CD4-positive, alpha-beta memory T cell (primary cell): ENCODE results near the gene SCFD2. TPM values are rescaled to one million over a fixed set of nuclear protein-coding genes. Genes with fewer than 3 reads are reported as not detected.
A peak's percentile ranks its signal among the peaks of the same experiment; 100 is the strongest.

Experiments used
- CTCF ChIA-PET: fragments of 350-600 bp; sonication (Branson Sonifier 250); formaldehyde crosslinking; loops from one replicate; lab custom pipeline; 2021; ENCODE audit warnings: inconsistent platforms; ENCODE audit not compliant: partially characterized antibody; lab: Charles Lee
- POLR2A ChIA-PET: fragments of 350-600 bp; sonication (Branson Sonifier 250); formaldehyde crosslinking; loops from one replicate; lab custom pipeline; 2021; ENCODE audit not compliant: partially characterized antibody; lab: Charles Lee
- DNase-seq, 5 donors: peaks; one replicate each; pipeline versions ENCODE4 v3.0.0 to v3.0.0-alpha.2; 2020 to 2022; ENCODE audit warnings: mixed read lengths in 1 of 5
- H3K27ac ChIP-seq: one replicate; pipeline ENCODE4 v1.7.0; 2013; ENCODE audit warnings: low read depth, low read length
- H3K27me3 ChIP-seq: 2 replicates; pipeline ENCODE4 v1.7.0; 2013; ENCODE audit warnings: mild to moderate bottlenecking, low read length, moderate library complexity; ENCODE audit not compliant: insufficient read depth
- H3K36me3 ChIP-seq: 2 replicates; pipeline ENCODE4 v1.7.0; 2013; ENCODE audit warnings: mild to moderate bottlenecking, low read length, moderate library complexity; ENCODE audit not compliant: insufficient read depth
- H3K4me1 ChIP-seq: 2 replicates; pipeline ENCODE4 v1.7.0; 2013; ENCODE audit warnings: mild to moderate bottlenecking, low read length, moderate library complexity; ENCODE audit not compliant: insufficient read depth
- H3K4me3 ChIP-seq, 2 donors: one replicate each; pipeline ENCODE4 v1.7.0; 2013; ENCODE audit warnings: low read length in 2 of 2, mild to moderate bottlenecking in 1 of 2
- H3K9me3 ChIP-seq, 2 donors: one replicate each; pipeline ENCODE4 v1.7.0; 2013; ENCODE audit warnings: low read length in 2 of 2, control low read depth in 1 of 2; ENCODE audit not compliant: control insufficient read depth in 1 of 2
- H3K27ac Mint-ChIP-seq, 7 donors: one replicate each; pipeline ENCODE4 v1.8.0; 2020 to 2021; ENCODE audit warnings: mixed read lengths in 7 of 7, mild to moderate bottlenecking in 6 of 7, inconsistent platforms in 3 of 7, moderate library complexity in 3 of 7
- H3K27me3 Mint-ChIP-seq, 2 donors: one replicate each; pipeline ENCODE4 v1.8.0; 2020 to 2021; ENCODE audit warnings: mixed read lengths in 2 of 2
- H3K36me3 Mint-ChIP-seq, 2 donors: one replicate each; pipeline ENCODE4 v1.8.0; 2020 to 2021; ENCODE audit warnings: mixed read lengths in 2 of 2, inconsistent platforms in 1 of 2, mild to moderate bottlenecking in 1 of 2
- H3K4me1 Mint-ChIP-seq, 4 donors: one replicate each; pipeline ENCODE4 v1.8.0; 2020 to 2021; ENCODE audit warnings: mixed read lengths in 4 of 4, mild to moderate bottlenecking in 1 of 4
- H3K4me3 Mint-ChIP-seq, 8 donors: one replicate each; pipeline ENCODE4 v1.8.0; 2020 to 2021; ENCODE audit warnings: mixed read lengths in 8 of 8, mild to moderate bottlenecking in 7 of 8, moderate library complexity in 6 of 8, inconsistent platforms in 3 of 8
- H3K9me3 Mint-ChIP-seq, 8 donors: one replicate each; pipeline ENCODE4 v1.8.0; 2020 to 2021; ENCODE audit warnings: mixed read lengths in 8 of 8, mild to moderate bottlenecking in 5 of 8, inconsistent platforms in 3 of 8, moderate library complexity in 1 of 8
- intact Hi-C: fragments of 100-400 bp; cut with micrococcal nuclease; formaldehyde crosslinking; loops from one replicate; pipeline ENCODE4 v1.15.1; 2023
- polyA plus RNA-seq, 2 donors: library from polyadenylated mRNA; unstranded; fragments of 300-500 nt; fragmentation: Illumina TruSeq; gene quantifications; one replicate each; pipeline ENCODE4 v1.2.3, GENCODE V29; 2021
- total RNA-seq, 2 experiments: library from RNA; stranded (reverse); gene quantifications; one replicate each; pipeline ENCODE4 v1.2.3, GENCODE V29; 2021

The SCFD2 gene
- total and polyA plus RNA-seq, 4 experiments from 2014 or later: 12.4 to 21.2 (median 13.5) TPM

DNA sequence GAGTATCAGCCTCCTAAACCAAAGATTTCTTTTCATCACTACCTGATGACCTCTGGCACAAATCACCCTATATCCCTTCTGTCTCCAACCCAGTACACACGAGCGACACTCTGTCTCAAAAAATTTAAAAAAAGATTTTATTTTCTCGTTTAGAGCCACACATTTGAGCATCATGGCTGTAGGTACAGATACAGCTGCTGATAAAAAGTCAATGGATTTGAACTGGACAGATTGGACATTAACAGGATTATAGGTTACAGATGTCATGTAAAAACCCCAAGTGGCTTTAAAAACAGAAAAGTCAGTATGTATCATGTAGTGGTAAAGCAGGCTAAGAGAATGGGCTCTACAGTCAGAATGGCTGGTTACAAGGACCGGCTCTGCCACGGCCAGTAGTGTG is 171.1 kb downstream of the SCFD2 start:
- no peaks in the 10 kb centered on the region for H3K36me3 ChIP-seq
- H3K4me1 ChIP-seq: no peaks in the 10 kb centered on the region
- Mint-ChIP-seq H3K4me3 (no peak overlapping the region), H3K9me3 (peaks cover 0 to 2% (median 0%) of the 10 kb centered on the region in 8 donors), H3K27ac (no peak overlapping the region), H3K4me1 (no peaks in the 10 kb centered on the region), H3K27me3 (no peaks in the 10 kb centered on the region), H3K36me3 (peaks cover 0 to under 1% of the 10 kb centered on the region in 2 donors)
- intact Hi-C loops: loop anchor here (5.0 to 10.0 kb wide), 2 partner anchors 220 to 822 kb away; no protein-coding TSS in a partner anchor
- no peaks in the 10 kb centered on the region for H3K9me3 ChIP-seq
- H3K4me3 ChIP-seq: no peak overlapping the region
- DNase-seq: no peak
- H3K27ac ChIP-seq: no peak overlapping the region
- CTCF ChIA-PET: interaction anchor here (1.1 to 3.8 kb wide), 2 partner anchors 1025 to 1039 kb away, joined by 3 to 27 read pairs; no protein-coding TSS in a partner anchor
- H3K27me3 ChIP-seq: no peaks in the 10 kb centered on the region
- POLR2A ChIA-PET: no interaction called here

DNA sequence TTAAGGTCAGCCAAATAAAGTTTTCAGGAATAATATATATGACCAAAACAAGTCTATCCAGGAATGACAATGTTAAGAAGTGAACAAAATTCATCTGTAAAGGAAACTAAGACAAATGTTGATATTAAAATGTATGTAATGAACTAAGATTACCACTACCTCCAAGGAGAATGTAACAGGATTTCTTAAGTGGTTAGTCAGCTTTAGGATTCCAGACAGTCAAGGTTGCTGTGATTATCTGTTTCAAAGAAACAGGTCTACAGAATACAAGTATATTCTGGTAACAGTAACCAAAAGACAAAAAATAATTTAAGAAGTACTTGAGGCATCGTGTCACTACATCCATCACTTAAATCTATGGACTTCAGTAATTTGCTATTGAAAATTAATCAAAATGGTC is 172.8 kb downstream of the SCFD2 start:
- Mint-ChIP-seq H3K9me3 (peaks cover 0 to 2% (median 0%) of the 10 kb centered on the region in 8 donors), H3K27ac (peak overlapping the region in 1 of 7 donors; percentile 25), H3K36me3 (peaks cover 0 to 6% of the 10 kb centered on the region in 2 donors), H3K4me3 (no peak overlapping the region), H3K4me1 (peaks cover 0 to 2% (median 0%) of the 10 kb centered on the region in 4 donors), H3K27me3 (no peaks in the 10 kb centered on the region)
- Histone ChIP-seq H3K9me3 (no peaks in the 10 kb centered on the region), H3K27me3 (no peaks in the 10 kb centered on the region), H3K27ac (no peak overlapping the region), H3K4me3 (no peak overlapping the region), H3K4me1 (no peaks in the 10 kb centered on the region), H3K36me3 (no peaks in the 10 kb centered on the region)
- ChIA-PET POLR2A (no interaction called here), CTCF (no interaction called here)
- DNase-seq: no peak
- intact Hi-C loops: loop anchor here (10.0 kb wide), 1 partner anchor 222 kb away; no protein-coding TSS in a partner anchor

DNA sequence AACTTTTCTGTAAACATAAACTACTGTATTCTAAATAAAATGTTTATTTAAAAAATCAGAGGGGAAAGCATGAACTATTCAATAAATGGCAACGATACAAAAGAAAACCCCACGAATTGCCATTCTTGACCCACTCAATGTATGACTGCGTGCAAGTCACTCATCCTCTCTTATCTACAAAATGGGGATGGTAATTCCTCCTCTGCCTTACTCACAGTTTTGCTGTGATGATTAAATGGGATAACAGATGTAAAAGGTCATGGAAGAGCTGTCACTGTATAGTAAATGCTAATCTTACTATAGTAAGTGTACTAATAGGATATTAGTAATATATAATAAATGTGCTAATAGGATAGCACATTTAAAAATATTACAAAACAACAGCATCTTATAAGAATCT is 173.4 kb downstream of the SCFD2 start:
- Mint-ChIP-seq H3K27ac (no peak overlapping the region), H3K4me3 (no peak overlapping the region), H3K27me3 (no peaks in the 10 kb centered on the region), H3K9me3 (peaks cover 0 to 2% (median 0%) of the 10 kb centered on the region in 8 donors), H3K4me1 (peaks cover 0 to 2% (median 0%) of the 10 kb centered on the region in 4 donors), H3K36me3 (peaks cover 0 to 6% of the 10 kb centered on the region in 2 donors)
- CTCF ChIA-PET: no interaction called here
- H3K27ac ChIP-seq: no peak overlapping the region
- intact Hi-C loops: loop anchor here (10.0 kb wide), 1 partner anchor 222 kb away; no protein-coding TSS in a partner anchor
- no peaks in the 10 kb centered on the region for H3K9me3 ChIP-seq
- no peaks in the 10 kb centered on the region for H3K4me1 ChIP-seq
- no peaks in the 10 kb centered on the region for H3K27me3 ChIP-seq
- DNase-seq: no peak
- POLR2A ChIA-PET: no interaction called here
- H3K36me3 ChIP-seq: no peaks in the 10 kb centered on the region
- H3K4me3 ChIP-seq: no peak overlapping the region

DNA sequence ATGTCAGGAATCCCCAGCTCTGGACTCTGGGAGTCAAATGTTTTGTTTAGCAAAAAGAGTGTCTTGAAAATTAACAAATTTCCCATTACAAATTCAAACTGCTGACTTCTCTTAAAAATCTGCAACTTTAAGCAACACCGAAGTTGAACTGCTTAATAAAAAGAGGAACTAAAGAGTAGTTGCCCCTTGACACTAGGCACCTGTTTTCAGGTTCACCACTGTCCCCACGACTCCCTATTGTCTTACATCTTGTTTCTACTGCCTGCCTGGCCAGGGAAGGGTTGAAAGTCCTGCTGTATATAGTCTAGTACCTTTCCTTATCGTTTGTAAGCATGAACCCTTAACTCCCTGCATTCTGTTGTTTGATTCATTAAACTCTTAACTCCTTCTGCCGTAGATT is 173.9 kb downstream of the SCFD2 start:
- no peak for DNase-seq
- Mint-ChIP-seq H3K27me3 (no peaks in the 10 kb centered on the region), H3K9me3 (peaks cover 0 to 2% (median 0%) of the 10 kb centered on the region in 8 donors), H3K36me3 (peaks cover 0 to 6% of the 10 kb centered on the region in 2 donors), H3K4me3 (no peak overlapping the region), H3K27ac (no peak overlapping the region), H3K4me1 (peaks cover 0 to 2% (median 0%) of the 10 kb centered on the region in 4 donors)
- ChIA-PET CTCF (no interaction called here), POLR2A (no interaction called here)
- intact Hi-C loops: loop anchor here (10.0 kb wide), 1 partner anchor 223 kb away; no protein-coding TSS in a partner anchor
- Histone ChIP-seq H3K27ac (no peak overlapping the region), H3K4me3 (no peak overlapping the region), H3K4me1 (no peaks in the 10 kb centered on the region), H3K9me3 (no peaks in the 10 kb centered on the region), H3K27me3 (no peaks in the 10 kb centered on the region), H3K36me3 (no peaks in the 10 kb centered on the region)

DNA sequence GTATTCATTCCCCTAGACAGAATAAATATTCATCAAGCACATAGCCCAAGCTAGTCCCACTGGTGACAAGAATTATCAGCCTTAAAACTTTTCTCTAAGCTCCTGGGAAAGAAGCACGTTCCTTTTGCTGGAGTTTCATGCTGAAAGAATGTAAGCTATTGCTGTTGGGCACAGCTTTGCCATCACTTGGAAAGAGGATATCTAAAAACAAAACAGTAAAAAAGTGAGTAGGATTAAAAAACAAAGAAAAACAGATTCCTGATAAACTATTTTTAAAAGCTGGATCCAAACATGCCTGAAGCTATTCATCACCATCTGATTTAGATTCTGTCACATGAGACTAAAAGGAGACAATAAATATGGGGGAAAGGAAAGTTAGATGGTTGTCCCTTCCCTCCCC is 176.8 kb downstream of the SCFD2 start:
- Histone ChIP-seq H3K27ac (no peak overlapping the region), H3K9me3 (no peaks in the 10 kb centered on the region), H3K4me1 (no peaks in the 10 kb centered on the region), H3K4me3 (no peak overlapping the region), H3K27me3 (no peaks in the 10 kb centered on the region), H3K36me3 (no peaks in the 10 kb centered on the region)
- intact Hi-C loops: no loop called here
- Mint-ChIP-seq H3K36me3 (peaks cover 10 to 20% of the 10 kb centered on the region in 2 donors), H3K4me3 (no peak overlapping the region), H3K4me1 (peaks cover 0 to 5% (median 0%) of the 10 kb centered on the region in 4 donors), H3K9me3 (peaks cover 0 to 2% (median 0%) of the 10 kb centered on the region in 8 donors), H3K27me3 (no peaks in the 10 kb centered on the region), H3K27ac (no peak overlapping the region)
- POLR2A ChIA-PET: no interaction called here
- CTCF ChIA-PET: interaction anchor here (1.5 to 1.6 kb wide), 2 partner anchors 10 to 1045 kb away, joined by 4 read pairs; no protein-coding TSS in a partner anchor
- DNase-seq: no peak

DNA sequence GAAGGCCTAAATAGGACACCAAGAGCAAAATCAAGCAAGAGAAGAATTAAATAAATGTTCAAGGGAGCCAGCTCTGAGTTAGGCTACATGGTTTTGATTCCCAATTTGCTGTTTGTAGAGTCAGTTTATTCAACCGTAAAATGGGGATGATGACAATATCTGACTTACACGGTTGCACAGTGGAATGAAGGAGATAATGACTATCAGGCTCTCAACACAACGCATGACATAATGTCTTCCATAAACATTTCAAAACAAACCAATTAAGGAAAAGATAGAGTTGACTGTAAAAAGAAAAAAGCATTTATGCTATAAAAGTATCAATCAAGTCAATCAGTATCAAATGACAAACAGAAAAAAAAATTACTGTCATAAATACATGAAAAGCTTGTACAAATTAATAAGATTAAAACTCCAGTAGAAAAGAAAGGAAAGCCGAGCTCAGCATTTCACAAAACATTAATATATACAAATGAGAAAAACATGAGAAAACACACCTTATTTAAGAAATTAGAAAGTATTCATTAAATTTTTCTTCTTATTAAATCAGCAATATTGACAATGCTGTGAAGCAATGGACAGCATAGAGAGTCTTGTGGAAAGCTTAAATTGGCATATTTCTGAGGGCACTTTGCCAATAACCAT is 179.0 kb downstream of the SCFD2 start:
- Histone ChIP-seq H3K36me3 (no peaks in the 10 kb centered on the region), H3K4me3 (no peak overlapping the region), H3K9me3 (no peaks in the 10 kb centered on the region), H3K4me1 (no peaks in the 10 kb centered on the region), H3K27ac (no peak overlapping the region), H3K27me3 (no peaks in the 10 kb centered on the region)
- H3K9me3 Mint-ChIP-seq: peaks cover 0 to 10% (median 5%) of the 10 kb centered on the region in 8 donors
- DNase-seq: no peak
- intact Hi-C loops: no loop called here
- H3K4me3 Mint-ChIP-seq: no peak overlapping the region
- peaks cover 18 to 34% of the 10 kb centered on the region in 2 donors for H3K36me3 Mint-ChIP-seq
- peaks cover 0 to 5% (median 0%) of the 10 kb centered on the region in 4 donors for H3K4me1 Mint-ChIP-seq
- no peak overlapping the region for H3K27ac Mint-ChIP-seq
- H3K27me3 Mint-ChIP-seq: no peaks in the 10 kb centered on the region
- CTCF ChIA-PET: interaction anchor here (0.7 kb wide), 1 partner anchor 1046 kb away, joined by 3 read pairs; no protein-coding TSS in a partner anchor
- POLR2A ChIA-PET: no interaction called here

DNA sequence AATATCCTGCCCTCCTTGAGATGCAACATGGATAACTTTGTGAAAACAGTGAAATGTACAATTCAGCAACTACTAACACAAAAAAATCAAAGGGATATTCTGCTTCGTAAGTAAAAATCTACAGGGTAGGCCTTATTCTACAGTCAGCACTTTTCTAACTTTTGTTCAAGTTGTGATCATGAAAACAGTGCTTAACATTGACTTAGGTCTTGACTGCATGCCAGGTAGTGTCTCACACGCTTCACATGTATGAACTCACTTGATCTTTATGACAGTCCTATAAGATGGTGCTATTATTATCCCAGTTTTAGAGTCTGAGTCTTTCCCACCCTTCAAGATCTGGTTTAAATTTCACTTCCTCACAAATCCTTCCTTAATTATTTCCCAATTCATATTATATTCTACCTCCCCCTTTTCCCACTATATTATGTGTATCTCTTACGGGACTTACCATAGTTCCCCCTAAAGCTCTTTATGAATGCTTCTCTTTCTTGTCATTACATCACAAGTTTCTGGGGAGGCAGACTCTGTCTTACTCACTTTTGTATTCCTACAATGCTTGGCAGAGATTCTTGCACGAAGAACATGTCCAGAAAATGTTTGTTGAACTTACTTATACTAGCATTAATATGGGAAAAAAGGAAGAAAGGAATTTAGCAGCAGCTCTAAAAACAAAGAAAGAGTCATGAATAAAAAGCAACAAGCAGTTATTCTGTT is 179.8 kb downstream of the SCFD2 start:
- ChIA-PET POLR2A (no interaction called here), CTCF (no interaction called here)
- H3K4me1 ChIP-seq: no peaks in the 10 kb centered on the region
- H3K9me3 ChIP-seq: no peaks in the 10 kb centered on the region
- H3K36me3 Mint-ChIP-seq: peaks cover 18 to 35% of the 10 kb centered on the region in 2 donors
- no peak overlapping the region for H3K4me3 Mint-ChIP-seq
- intact Hi-C loops: no loop called here
- H3K36me3 ChIP-seq: no peaks in the 10 kb centered on the region
- H3K4me3 ChIP-seq: no peak overlapping the region
- peaks cover 0 to 5% (median 0%) of the 10 kb centered on the region in 4 donors for H3K4me1 Mint-ChIP-seq
- no peak overlapping the region for H3K27ac Mint-ChIP-seq
- H3K27me3 Mint-ChIP-seq: no peaks in the 10 kb centered on the region
- DNase-seq: no peak
- H3K27me3 ChIP-seq: no peaks in the 10 kb centered on the region
- H3K9me3 Mint-ChIP-seq: peaks cover 0 to 10% (median 5%) of the 10 kb centered on the region in 8 donors
- H3K27ac ChIP-seq: no peak overlapping the region
